Keratinocyte (primary cell): ENCODE data around the gene PRXL2C.

ENCODE experiments used
- CTCF ChIP-seq, 3 experiments: IDR thresholded peaks in 1 of 3; conservative IDR thresholded peaks in 1 of 3; optimal IDR thresholded peaks in 1 of 3; 2 replicates in 2 of 3; 3 replicates in 1 of 3; pipeline versions ENCODE3 to v1.5.1; 2011; ENCODE audit warnings: low read length in 3 of 3, mild to moderate bottlenecking in 3 of 3, moderate library complexity in 2 of 3, control low read depth in 1 of 3, inconsistent platforms in 1 of 3; ENCODE audit not compliant: insufficient read depth in 2 of 3; ENCODE audit errors: extremely low read depth in 1 of 3
- EZH2 ChIP-seq: IDR thresholded peaks from one replicate; pipeline ENCODE4 v1.6.1; 2012; ENCODE audit warnings: inconsistent platforms, mild to moderate bottlenecking, low read length, moderate library complexity

GRCh38 chr9:96691326-96691725, 36.2 kb upstream of the PRXL2C start:
- TF ChIP-seq CTCF (optimal IDR thresholded peaks at IDR 0.05 in 1 of 3, IDR thresholded peaks at IDR 0.05 in 1 of 3, conservative IDR thresholded peaks at IDR 0.05 in 1 of 3; ENCODE audit: extremely low read depth in 1 of 3, insufficient read depth in 2 of 3, low read length in 3 of 3): no peak
- no peak for TF ChIP-seq EZH2
